TTC549 (cell line): ENCODE results near the gene SLIT1.

ENCODE experiments used
- FAIRE-seq: peaks from 2 replicates; lab custom pipeline; 2012; peaks lifted over from hg19 to GRCh38; lab: Jason Lieb, UNC

The SLIT1 gene

GRCh38 chr10:97200616-97201015, 14.9 kb upstream of the SLIT1 start:
- FAIRE-seq, result no peak

DNA sequence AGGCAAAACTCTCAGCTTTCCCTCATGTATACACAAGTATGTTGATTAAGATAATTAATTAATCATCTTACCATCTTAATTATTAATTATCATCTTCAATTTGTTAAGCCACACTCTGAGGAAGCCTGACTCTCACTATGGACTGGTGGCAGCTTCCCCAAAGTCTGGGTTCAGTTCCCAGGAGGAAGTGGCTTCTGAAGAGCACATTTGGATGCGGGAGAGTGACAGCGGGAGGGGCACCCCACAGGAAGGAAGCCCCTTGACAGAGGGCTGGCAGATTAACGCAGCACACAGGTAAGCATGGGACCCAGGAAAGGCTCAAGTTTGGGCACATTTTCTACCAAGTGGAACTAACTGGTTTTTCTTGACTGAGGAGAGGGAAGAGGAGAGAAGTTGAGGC, 13.4 kb upstream of the SLIT1 start:
- no peak for FAIRE-seq

DNA sequence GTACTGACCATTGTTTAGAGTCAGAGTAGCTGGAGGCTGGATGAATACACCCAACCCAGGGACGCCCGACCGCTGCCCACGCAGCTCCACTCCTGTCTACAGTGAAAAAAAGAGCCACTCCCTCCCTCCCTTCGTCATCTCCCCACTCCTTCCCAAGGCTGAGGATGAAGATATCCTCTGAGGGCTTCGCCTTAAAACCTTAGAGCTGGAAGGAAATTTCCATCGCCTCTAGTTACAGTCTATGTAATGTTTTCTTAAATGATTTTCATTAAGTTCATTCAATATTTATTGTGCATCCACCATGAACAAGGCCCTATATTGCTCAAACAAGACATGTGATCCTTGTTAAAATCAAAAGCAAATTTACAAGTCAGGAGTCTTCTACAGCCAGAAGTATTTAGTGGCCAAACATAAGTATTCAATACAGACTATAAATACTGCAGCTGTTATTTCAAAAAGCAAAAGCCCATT, 11.3 kb upstream of the SLIT1 start:
- FAIRE-seq, result no peak

DNA sequence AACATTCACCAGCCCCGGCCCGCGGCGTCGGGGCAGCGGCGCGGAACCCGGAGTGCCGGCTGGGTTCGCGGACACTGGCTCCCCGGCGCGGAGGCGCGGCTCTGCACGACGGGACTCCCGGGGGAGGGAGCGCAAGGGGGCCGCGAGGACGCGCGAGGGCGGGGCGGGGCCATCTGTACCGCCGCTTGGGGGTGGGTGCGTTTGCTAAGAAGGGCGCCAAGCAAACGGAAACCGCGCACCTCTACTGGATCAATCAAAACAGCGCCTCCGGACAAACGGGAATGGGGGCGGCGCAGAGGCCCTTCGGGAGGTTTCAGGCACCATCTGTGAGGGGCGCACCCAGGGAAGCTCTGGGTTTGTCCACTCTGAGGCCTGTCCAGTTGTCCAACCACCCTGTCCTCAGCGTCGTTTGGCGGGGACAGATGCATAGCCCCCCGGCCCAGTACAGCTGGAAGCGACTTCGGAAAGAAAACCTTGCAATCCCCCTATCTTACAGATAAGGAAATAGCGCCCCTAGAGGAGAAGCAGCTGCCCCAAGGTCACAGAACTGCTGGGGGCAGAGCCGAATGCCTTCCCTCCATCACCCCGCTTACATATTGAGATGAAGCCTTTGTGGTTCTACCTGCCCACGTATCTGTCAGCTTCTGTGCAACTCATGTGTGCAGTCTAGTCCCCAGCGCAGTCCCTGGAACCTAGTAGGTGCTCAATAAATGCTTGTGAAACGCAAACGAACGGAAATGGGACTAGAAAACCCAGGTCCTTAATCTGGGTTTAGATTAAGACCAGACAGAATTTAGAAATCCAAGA, 10.7 kb upstream of the SLIT1 start:
- FAIRE-seq, result no peak

DNA sequence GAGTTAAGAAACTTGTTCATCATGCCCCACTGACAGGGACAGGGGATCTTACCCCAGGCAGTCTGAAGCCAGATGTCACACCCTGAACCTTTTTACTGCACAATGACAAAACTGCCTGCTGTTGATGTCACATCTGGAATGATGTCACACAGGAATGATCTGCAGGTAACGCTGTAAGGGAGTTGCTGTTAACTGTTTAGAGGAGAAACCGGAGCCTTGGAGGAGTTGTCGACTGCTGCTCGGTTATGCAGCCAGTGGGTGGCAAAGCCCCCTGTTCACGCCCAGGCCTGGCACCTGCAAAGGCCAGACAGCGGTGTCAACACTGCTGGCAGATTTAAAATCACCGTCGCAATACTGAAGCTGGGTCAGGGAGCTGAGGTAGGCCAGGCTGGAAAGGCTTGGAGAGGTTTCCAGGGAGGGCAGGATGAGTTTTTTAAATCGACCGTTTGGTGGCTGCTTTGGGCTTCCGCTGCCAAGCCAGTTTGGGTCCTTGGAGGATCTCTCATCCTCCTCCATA, 10.0 kb upstream of the SLIT1 start:
- FAIRE-seq, result no peak

DNA sequence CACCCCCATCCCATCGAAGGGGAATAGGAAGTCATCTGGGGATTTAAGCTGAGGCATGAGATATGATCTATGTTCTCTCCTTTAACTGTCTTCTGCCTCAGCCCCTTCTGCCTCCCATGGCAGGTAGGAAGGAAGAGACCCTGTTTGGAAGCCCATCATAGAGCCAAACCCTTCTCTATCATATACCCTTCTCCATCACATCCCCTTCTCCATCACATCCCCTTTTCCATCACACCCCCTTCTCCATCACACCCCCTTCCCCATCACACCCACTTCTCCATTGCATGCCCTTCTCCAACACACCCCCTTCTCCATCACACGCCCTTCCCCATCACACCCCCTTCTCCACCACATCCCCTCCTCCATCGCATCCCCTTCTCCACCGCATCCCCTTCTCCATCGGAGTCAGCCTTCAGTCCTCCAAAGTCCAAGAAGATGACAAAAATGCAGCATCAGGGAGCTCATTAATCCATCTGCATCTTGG, 7.2 kb upstream of the SLIT1 start:
- FAIRE-seq, result no peak

DNA sequence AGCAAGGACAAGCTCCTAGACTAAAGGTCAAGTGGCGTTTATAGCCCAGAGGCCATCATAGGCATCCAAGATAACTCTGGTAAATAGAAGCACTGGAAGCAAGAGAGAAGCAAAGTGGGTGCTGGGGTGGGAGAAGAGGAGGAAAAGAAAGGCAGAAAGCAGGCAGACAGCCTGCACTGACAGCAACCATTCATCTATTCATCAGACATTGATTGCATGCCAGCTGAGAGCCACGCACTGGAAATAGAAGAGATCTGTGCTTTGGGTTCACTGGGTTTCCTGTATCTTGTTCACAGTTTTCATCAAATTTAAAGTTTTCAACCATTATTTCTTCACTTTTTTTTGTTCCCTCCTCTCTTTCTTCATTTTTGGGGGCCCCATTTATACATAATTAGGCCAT, 4.7 kb upstream of the SLIT1 start:
- no peak for FAIRE-seq

GRCh38 chr10:97188261-97188711, 2.5 kb upstream of the SLIT1 start:
- FAIRE-seq, result no peak

GRCh38 chr10:97186911-97187310, 1.2 kb upstream of the SLIT1 start:
- FAIRE-seq, result no peak

GRCh38 chr10:97184971-97185325, 811 bp downstream of the SLIT1 start:
- no peak for FAIRE-seq

GRCh38 chr10:97183314-97183713, 2.4 kb downstream of the SLIT1 start:
- FAIRE-seq, result no peak

- no peak for FAIRE-seq
Observed at GRCh38 chr10:97182288-97182990, 3.3 kb downstream of the SLIT1 start.

DNA sequence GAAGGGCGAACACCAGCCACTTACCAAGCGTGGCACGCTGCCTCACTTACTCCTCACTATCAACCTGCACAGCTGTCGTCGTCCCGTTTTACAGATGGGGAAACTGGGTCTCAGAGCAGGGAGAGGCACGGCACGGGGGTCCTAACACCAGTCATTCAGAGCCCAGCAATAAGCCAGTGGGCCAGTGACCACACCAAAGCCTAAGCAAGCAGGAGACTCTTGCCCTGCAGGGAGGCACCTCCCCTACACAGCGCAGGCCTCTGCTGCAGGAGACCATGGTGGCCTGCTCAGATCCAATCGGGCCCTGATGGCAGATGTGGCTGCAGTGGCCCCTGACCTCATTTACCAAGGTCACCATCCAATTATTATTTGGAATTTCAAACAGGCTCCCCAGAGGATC, 4.8 kb downstream of the SLIT1 start:
- no peak for FAIRE-seq

DNA sequence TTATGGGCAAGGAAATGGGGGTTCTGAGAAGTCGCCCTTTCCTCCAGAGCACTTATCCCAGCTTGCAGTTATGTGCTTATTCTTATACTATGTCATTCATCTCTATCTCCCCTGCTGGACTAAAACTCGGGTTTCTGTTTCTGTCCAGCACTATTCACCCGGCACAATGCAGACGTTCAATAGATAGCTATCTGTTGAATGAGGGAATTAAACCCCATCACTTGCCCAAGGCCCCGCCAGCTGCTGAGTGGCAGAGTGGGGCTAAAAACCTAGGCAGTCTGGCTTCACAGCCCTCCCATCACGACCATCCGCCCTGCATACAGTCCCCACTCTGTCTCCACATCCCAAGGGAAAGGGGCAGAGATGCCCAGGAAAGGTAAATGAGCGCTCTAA, 5.4 kb downstream of the SLIT1 start:
- no peak for FAIRE-seq

GRCh38 chr10:97179731-97180362, 5.9 kb downstream of the SLIT1 start:
- FAIRE-seq, result no peak

- no peak for FAIRE-seq
Observed at GRCh38 chr10:97179311-97179710, 6.4 kb downstream of the SLIT1 start.

- no peak for FAIRE-seq
Observed at GRCh38 chr10:97178074-97178473, 7.7 kb downstream of the SLIT1 start.

DNA sequence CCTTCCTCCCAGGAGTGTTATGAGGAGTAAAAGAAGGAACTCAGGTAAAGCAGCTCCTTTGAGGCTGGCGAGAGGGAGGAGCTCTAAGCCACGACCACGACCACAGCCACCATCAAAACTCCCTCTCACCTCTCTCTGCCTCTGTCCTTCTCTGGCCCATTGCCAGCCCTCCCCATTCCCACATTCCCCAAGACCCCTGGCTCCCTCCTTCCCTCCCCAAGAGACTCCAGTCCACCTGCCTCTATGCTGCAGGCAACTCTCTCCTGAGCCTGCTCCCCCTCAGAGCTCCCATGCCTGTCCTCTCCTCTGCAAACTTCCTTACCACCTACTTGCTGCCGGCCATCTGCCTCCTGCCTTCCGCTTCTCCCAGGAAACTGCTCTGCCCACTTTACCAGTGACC, 9.5 kb downstream of the SLIT1 start:
- no peak for FAIRE-seq

DNA sequence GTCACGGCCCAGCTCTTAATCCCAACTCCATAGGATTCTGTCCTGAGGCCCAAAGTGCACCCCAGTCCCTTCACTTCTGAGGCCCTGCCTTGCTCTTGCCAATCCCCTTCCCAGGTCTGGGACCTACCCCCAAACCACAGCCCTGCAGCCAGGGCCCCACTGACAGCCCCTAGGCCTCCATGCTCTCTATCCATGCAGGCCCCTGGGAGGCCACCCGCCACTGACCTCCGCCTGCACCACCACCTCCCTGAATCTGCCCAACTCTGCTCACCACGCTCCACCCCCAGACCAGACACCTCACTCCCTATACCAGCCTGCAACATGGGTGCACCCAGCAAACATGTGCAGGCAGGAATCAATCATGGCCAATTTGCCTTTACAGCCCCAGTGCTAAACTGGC, 10.2 kb downstream of the SLIT1 start:
- FAIRE-seq, result no peak

DNA sequence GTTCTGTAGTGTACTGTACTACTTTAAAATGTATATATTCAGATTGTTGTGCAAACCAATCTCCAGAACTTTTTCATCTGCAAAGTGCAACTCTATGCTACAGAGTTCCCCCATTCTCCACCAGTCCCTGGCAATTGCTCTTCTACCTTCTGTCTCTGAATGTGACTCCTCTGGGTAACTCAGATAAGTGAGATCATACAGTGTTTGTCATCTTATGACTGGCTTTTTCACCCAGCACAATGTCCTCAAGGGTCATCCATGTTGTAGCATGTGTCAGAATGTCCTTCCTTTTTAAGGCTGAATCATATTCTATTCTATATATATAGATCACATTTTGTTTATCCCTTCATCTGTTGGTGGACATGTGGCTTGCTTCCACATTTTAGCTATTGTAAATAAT, 10.8 kb downstream of the SLIT1 start:
- FAIRE-seq, result no peak

- FAIRE-seq, result no peak
Observed at GRCh38 chr10:97174276-97174775, 11.4 kb downstream of the SLIT1 start.

- FAIRE-seq, result no peak
Observed at GRCh38 chr10:97173036-97173435, 12.7 kb downstream of the SLIT1 start.

DNA sequence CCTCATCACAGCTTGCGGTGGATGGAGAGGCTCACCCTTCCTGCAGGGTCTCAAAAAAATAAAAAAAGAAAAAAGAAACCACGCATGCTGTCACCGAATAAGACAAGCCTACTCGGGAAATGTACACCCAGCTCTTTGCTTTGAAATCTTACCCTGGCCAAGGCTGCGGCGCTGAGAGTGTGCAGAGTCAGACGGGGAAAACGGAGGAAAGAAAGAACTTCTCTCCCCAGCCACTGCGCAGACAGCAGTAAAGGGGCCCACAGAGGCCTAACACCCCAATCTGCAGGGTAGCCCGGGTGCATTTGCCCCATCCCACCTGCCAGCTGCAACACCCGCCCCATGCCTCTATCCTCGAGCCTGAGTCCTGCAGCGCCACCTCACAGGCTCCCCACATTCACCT, 14.8 kb downstream of the SLIT1 start:
- no peak for FAIRE-seq
